ENCODE measurements around the gene PIF1. TPM values are rescaled to one million over a fixed set of nuclear protein-coding genes. Genes with fewer than 3 reads are reported as not detected.
A peak's percentile ranks its signal among the peaks of the same experiment; 100 is the strongest.

The PIF1 gene
- total and polyA plus RNA-seq, 2 of the 4 experiments (the other 2 are of a cell fraction), result 3.9 to 19.9 TPM

- Histone ChIP-seq H2BK120ac (ENCODE audit: low read depth, low read length) (peak within 1 kb of the TSS; percentile 68), H3K79me1 (ENCODE audit: low read depth in 1 of 2, low read length in 2 of 2) (peaks cover 0 to 51% of the 10 kb centered on the region in 2 experiments; a peak in 2 of 4 replicates), H3K4me2 (ENCODE audit: low read depth, low read length) (peak within 1 kb of the TSS; percentile 92), H3K4me3 (ENCODE audit: insufficient read depth, low read depth, low read length) (peak within 1 kb of the TSS; percentile 83), H3K14ac (replicated peaks; ENCODE audit: low read depth, low read length) (peak within 1 kb of the TSS; percentile 100), H3K56ac (ENCODE audit: extremely low read depth, insufficient read depth, low read length) (peak within 1 kb of the TSS; percentile 83), H4K8ac (ENCODE audit: low read depth in 2 of 2, low read length in 2 of 2) (peak within 1 kb of the TSS; percentile 46 to 86), H2BK15ac (ENCODE audit: low read depth, low read length) (peak within 1 kb of the TSS; percentile 35; the same call in 1 of the 3 replicates), H2AK9ac (replicated peaks; ENCODE audit: low read depth, low read length, poor library complexity) (peak within 1 kb of the TSS; percentile 96), H4K5ac (ENCODE audit: low read depth, low read length) (peak within 1 kb of the TSS; percentile 69), H2AFZ (replicated peaks; ENCODE audit: low read length, poor library complexity) (peak within 1 kb of the TSS; percentile 92), H3K9me3 (ENCODE audit: control insufficient read depth, insufficient read depth, low read length) (no peaks in the 10 kb centered on the region), H3K36me3 (ENCODE audit: control insufficient read depth, insufficient read depth, low read length) (peaks cover 6% of the 10 kb centered on the region; the same call in 1 of the 2 replicates), H3K27me3 (ENCODE audit: control insufficient read depth, insufficient read depth, low read length) (no peaks in the 10 kb centered on the region), H3K9me1 (ENCODE audit: insufficient read depth, low read length) (peaks cover 22% of the 10 kb centered on the region), H3K23ac (ENCODE audit: low read depth, low read length) (peak within 1 kb of the TSS; percentile 95), H3K9ac (ENCODE audit: low read depth, low read length) (peak within 1 kb of the TSS; percentile 97), H2BK20ac (ENCODE audit: low read depth, low read length) (0 out of 2 replicates have a peak within 1 kb of the TSS, but pooled peaks have one; percentile 8), H3K4ac (ENCODE audit: low read depth, low read length) (peak within 1 kb of the TSS; percentile 97), H2AK5ac (ENCODE audit: low read depth, low read length) (peak within 1 kb of the TSS; percentile 98), H3K27ac (ENCODE audit: insufficient read depth, low read length) (peak within 1 kb of the TSS; percentile 92), H4K20me1 (ENCODE audit: insufficient read depth, low read length) (peaks cover 48% of the 10 kb centered on the region), H3K4me1 (ENCODE audit: control insufficient read depth, insufficient read depth, low read length) (peaks cover 17% of the 10 kb centered on the region), H2BK5ac (ENCODE audit: low read depth, low read length, poor library complexity, severe bottlenecking) (peak within 1 kb of the TSS; percentile 90), H3K18ac (ENCODE audit: low read depth, low read length) (peak within 1 kb of the TSS; percentile 76), H4K91ac (ENCODE audit: insufficient read depth, low read depth, low read length) (peak within 1 kb of the TSS; percentile 92)
- intact Hi-C loops (cut with micrococcal nuclease), result loop anchor here (1.0 to 5.0 kb wide), 3 partner anchors 64 to 186 kb away; partner anchors contain the start of genes MTFMT and SPG21
- ATAC-seq (ENCODE audit: low read depth) (peak; percentile 88), DNase-seq (peak; percentile 92)
- in situ Hi-C loops (cut with MboI; ENCODE audit: low sequenced_read_pairs), result loop anchor here (5.0 kb wide), 1 partner anchor 66 kb away; no protein-coding TSS in a partner anchor
- ChIA-PET CTCF (interaction anchor here (0.6 to 1.0 kb wide), 5 partner anchors 14 to 140 kb away, joined by 3 to 5 read pairs (median 3); no protein-coding TSS in a partner anchor), POLR2A (ENCODE audit: unreplicated experiment) (interaction anchor here (0.5 to 0.9 kb wide), 3 partner anchors 16 to 183 kb away, joined by 3 read pairs; partner anchors contain the start of gene PIF1)
- TF ChIP-seq MXI1 (IDR thresholded peaks at IDR 0.05; ENCODE audit: borderline replicate concordance, low read depth, low read length), result 0 out of 2 replicates have a peak, but pooled peaks have one; percentile 11
- TF ChIP-seq ELK1 (IDR thresholded peaks at IDR 0.05; ENCODE audit: borderline replicate concordance, low read depth, low read length), result no peak
- no peak for TF ChIP-seq CHD1 (IDR thresholded peaks at IDR 0.05; ENCODE audit: low read depth, low read length)
- TF ChIP-seq USF2 (IDR thresholded peaks at IDR 0.05; ENCODE audit: low read depth, low read length), result no peak
- TF ChIP-seq POLR2A (IDR thresholded peaks at IDR 0.05; ENCODE audit: low read depth, low read length), result peak; percentile 94
- no peak; the same call in 1 of the 2 replicates for TF ChIP-seq RAD21 (IDR thresholded peaks at IDR 0.05; ENCODE audit: low read length)
- no peak for TF ChIP-seq FOS (IDR thresholded peaks at IDR 0.05; ENCODE audit: low read depth, low read length)
- peak; percentile 35; the same call in 1 of the 2 replicates for TF ChIP-seq CTCF (conservative IDR thresholded peaks at IDR 0.05; ENCODE audit: low read depth, low read length)
- no peak for TF ChIP-seq RFX5 (IDR thresholded peaks at IDR 0.05; ENCODE audit: low read depth, low read length)
- 0 out of 2 replicates have a peak, but pooled peaks have one; percentile 47 for TF ChIP-seq CEBPB (IDR thresholded peaks at IDR 0.05; ENCODE audit: low read depth, low read length)
- TF ChIP-seq MAZ (IDR thresholded peaks at IDR 0.05; ENCODE audit: borderline replicate concordance, low read depth, low read length), result peak; percentile 92; the same call in 1 of the 2 replicates
- no peak for TF ChIP-seq SMC3 (IDR thresholded peaks at IDR 0.05; ENCODE audit: low read depth, low read length)
- no peak for TF ChIP-seq BHLHE40 (IDR thresholded peaks at IDR 0.05; ENCODE audit: low read depth, low read length)
- WGBS, 2 experiments (ENCODE audit: extremely low coverage in 2 of 2, insufficient read length in 1 of 2), result 1% methylated on average over 15 of the region's 75 CpGs; no CpG with 5 or more reads in 1 of the 2 experiments
- dilution Hi-C loops (cut with HindIII; ENCODE audit: low sequenced_read_pairs, unreplicated experiment), result no loop called here
- no TSS peak for BruUV-seq (replicated peaks)
Measured at GRCh38 chr15:64841344-64842095, 16.1 kb upstream of the PIF1 start, which contains the start of gene PLEKHO2. Gene PLEKHO2, plus strand, starts transcription at chr15:64841915. Its CDS starts 102 bp downstream, at chr15:64842017.

Data from IMR-90 (cell line).